CD14-positive monocyte (primary cell): ENCODE measurements around the gene HSBP1. TPM values are rescaled to one million over a fixed set of nuclear protein-coding genes. Genes with fewer than 3 reads are reported as not detected.

Source experiments
- DNase-seq, 3 donors: peaks; one replicate each; pipeline ENCODE4 v3.0.0-alpha.2; 2011 to 2022
- H2AFZ ChIP-seq: 2 replicates; pipeline ENCODE4 v1.6.0; 2012; ENCODE audit warnings: mild to moderate bottlenecking, low read depth, low read length, inconsistent platforms; ENCODE audit not compliant: insufficient read depth, poor library complexity, severe bottlenecking
- H3K27ac ChIP-seq, 2 donors: 1 replicate in 1 of 2; 2 replicates in 1 of 2; pipeline ENCODE4 v1.5.1; 2012 to 2013; ENCODE audit warnings: low read length in 2 of 2, control low read depth in 1 of 2, inconsistent platforms in 1 of 2, low read depth in 1 of 2, mild to moderate bottlenecking in 1 of 2
- H3K27me3 ChIP-seq, 2 donors: one replicate each; pipeline versions ENCODE4 v1.6.0 to v1.6.1; 2011 to 2013; ENCODE audit warnings: low read length in 2 of 2; ENCODE audit not compliant: control insufficient read depth in 2 of 2, insufficient read depth in 2 of 2
- H3K36me3 ChIP-seq, 2 donors: replicated peaks in 1 of 2; 1 replicate in 1 of 2; 2 replicates in 1 of 2; pipeline versions ENCODE4 v1.5.1 to v1.6.1; 2012 to 2013; ENCODE audit warnings: low read length in 2 of 2, control low read depth in 1 of 2, inconsistent platforms in 1 of 2, mild to moderate bottlenecking in 1 of 2; ENCODE audit not compliant: insufficient read depth in 2 of 2, control insufficient read depth in 1 of 2
- H3K4me1 ChIP-seq, 2 donors: 1 replicate in 1 of 2; 2 replicates in 1 of 2; pipeline versions ENCODE4 v1.5.1 to v1.6.1; 2012 to 2013; ENCODE audit warnings: low read length in 2 of 2, control low read depth in 1 of 2, inconsistent platforms in 1 of 2, mild to moderate bottlenecking in 1 of 2, moderate library complexity in 1 of 2; ENCODE audit not compliant: insufficient read depth in 2 of 2, control insufficient read depth in 1 of 2
- H3K4me2 ChIP-seq: replicated peaks from 2 replicates; pipeline ENCODE3; 2012; ENCODE audit warnings: low read length, moderate library complexity, mild to moderate bottlenecking; ENCODE audit not compliant: poor library complexity, severe bottlenecking; ENCODE audit errors: extremely low read depth
- H3K4me3 ChIP-seq, 3 experiments: fragments of 200-600 bp in 1 of 3; sonication (generic) in 1 of 3; replicated peaks in 1 of 3; 1 replicate in 2 of 3; 2 replicates in 1 of 3; pipeline ENCODE4 v1.5.1; 2011 to 2013; ENCODE audit warnings: low read length in 3 of 3, mild to moderate bottlenecking in 3 of 3, control low read depth in 2 of 3, low read depth in 2 of 3, inconsistent platforms in 1 of 3, moderate library complexity in 1 of 3
- H3K79me2 ChIP-seq: 2 replicates; pipeline ENCODE4 v1.6.0; 2012; ENCODE audit warnings: mild to moderate bottlenecking, control low read depth, inconsistent platforms, low read length, moderate library complexity; ENCODE audit not compliant: insufficient read depth
- H3K9ac ChIP-seq: 2 replicates; pipeline ENCODE4 v1.6.0; 2017; ENCODE audit warnings: low read length, mild to moderate bottlenecking; ENCODE audit not compliant: insufficient read depth, poor library complexity, severe bottlenecking
- H3K9me3 ChIP-seq, 2 donors: replicated peaks in 1 of 2; 1 replicate in 1 of 2; 2 replicates in 1 of 2; pipeline versions ENCODE4 v1.5.1 to v1.6.1; 2012 to 2013; ENCODE audit warnings: low read length in 2 of 2, control low read depth in 1 of 2; ENCODE audit not compliant: control insufficient read depth in 1 of 2, insufficient read depth in 1 of 2
- H4K20me1 ChIP-seq: 2 replicates; pipeline ENCODE4 v1.6.0; 2012; ENCODE audit warnings: mild to moderate bottlenecking, low read length, control low read depth, moderate library complexity; ENCODE audit not compliant: insufficient read depth
- H3K27ac Mint-ChIP-seq, 7 donors: one replicate each; pipeline ENCODE4 v1.8.0; 2020; ENCODE audit warnings: mild to moderate bottlenecking in 7 of 7, mixed read lengths in 7 of 7, moderate library complexity in 6 of 7, inconsistent platforms in 2 of 7
- H3K27me3 Mint-ChIP-seq, 3 donors: one replicate each; pipeline ENCODE4 v1.8.0; 2021 to 2022; ENCODE audit warnings: low read depth in 3 of 3, mild to moderate bottlenecking in 3 of 3, mixed read lengths in 3 of 3, moderate library complexity in 3 of 3, inconsistent platforms in 1 of 3
- H3K36me3 Mint-ChIP-seq, 2 donors: one replicate each; pipeline ENCODE4 v1.8.0; 2020; ENCODE audit warnings: mixed read lengths in 2 of 2, inconsistent platforms in 1 of 2, mild to moderate bottlenecking in 1 of 2
- H3K4me1 Mint-ChIP-seq: one replicate; pipeline ENCODE4 v1.8.0; 2020; ENCODE audit warnings: mild to moderate bottlenecking, mixed read lengths
- H3K4me3 Mint-ChIP-seq, 2 donors: one replicate each; pipeline ENCODE4 v1.8.0; 2020; ENCODE audit warnings: mild to moderate bottlenecking in 2 of 2, mixed read lengths in 2 of 2, moderate library complexity in 1 of 2
- H3K9me3 Mint-ChIP-seq, 7 donors: one replicate each; pipeline ENCODE4 v1.8.0; 2020 to 2022; ENCODE audit warnings: mixed read lengths in 7 of 7, mild to moderate bottlenecking in 6 of 7, moderate library complexity in 6 of 7, inconsistent platforms in 2 of 7
- CTCF ChIP-seq: fragments of 200-600 bp; IDR thresholded peaks from one replicate; pipeline ENCODE4 v1.8.0; 2022; ENCODE audit warnings: antibody characterized with exemption, mild to moderate bottlenecking
- WGBS: methylation state at CpG from one replicate; pipeline ENCODE4 v1.1.5; 2013; ENCODE audit warnings: missing lambda C conversion rate; ENCODE audit not compliant: insufficient coverage; 5-methylcytosine and 5-hydroxymethylcytosine counted together
- intact Hi-C, 2 donors: fragments of 100-400 bp; cut with micrococcal nuclease; formaldehyde crosslinking; loops; one replicate each; pipeline versions ENCODE4 v1.15.0 to v1.15.1; 2023
- polyA plus RNA-seq, 3 donors: library from polyadenylated mRNA; depleted of rRNA in 1 of 3; unstranded in 2 of 3; stranded (reverse) in 1 of 3; fragments of 300-500 nt in 2 of 3; fragments of >200 nt in 1 of 3; fragmentation: Illumina TruSeq in 2 of 3; gene quantifications; 1 replicate in 2 of 3; 2 replicates in 1 of 3; pipeline ENCODE4 v1.2.3, GENCODE V29; 2012 to 2021

Gene HSBP1
- polyA plus RNA-seq, 3 donors = 16.9 to 194 (median 178) TPM

GRCh38 chr16:83831456-83831987 is 23.7 kb downstream of the HSBP1 start:
- no peaks in the 10 kb centered on the region for H3K36me3 ChIP-seq
- no peaks in the 10 kb centered on the region for H3K79me2 ChIP-seq
- H3K27ac ChIP-seq = no peak overlapping the region
- 100% methylated on average over 1 of the region's 5 CpGs for WGBS
- no peak overlapping the region for H3K4me2 ChIP-seq
- no peaks in the 10 kb centered on the region for H4K20me1 ChIP-seq
- H3K4me3 ChIP-seq = no peak overlapping the region
- H3K27me3 Mint-ChIP-seq = peaks cover 0 to 5% (median 3%) of the 10 kb centered on the region in 3 donors
- H3K36me3 Mint-ChIP-seq = no peaks in the 10 kb centered on the region
- intact Hi-C loops = no loop called here
- H3K9me3 Mint-ChIP-seq = peaks cover 0 to 6% (median 0%) of the 10 kb centered on the region in 7 donors
- peaks cover 25% of the 10 kb centered on the region for H3K4me1 Mint-ChIP-seq
- H3K9me3 ChIP-seq = no peaks in the 10 kb centered on the region
- TF ChIP-seq CTCF = no peak
- H3K9ac ChIP-seq = no peak overlapping the region
- H3K4me3 Mint-ChIP-seq = no peak overlapping the region
- H3K27ac Mint-ChIP-seq = no peak overlapping the region
- peaks cover 9 to 25% of the 10 kb centered on the region in 2 donors for H3K4me1 ChIP-seq
- H3K27me3 ChIP-seq = no peaks in the 10 kb centered on the region
- no peak for DNase-seq
- H2AFZ ChIP-seq = no peak overlapping the region

- Mint-ChIP-seq H3K36me3 (no peaks in the 10 kb centered on the region), H3K27me3 (peaks cover 1 to 7% (median 6%) of the 10 kb centered on the region in 3 donors), H3K27ac (peak overlapping the region in 1 of 7 donors; percentile 42), H3K4me1 (peaks cover 26% of the 10 kb centered on the region), H3K4me3 (no peak overlapping the region), H3K9me3 (peaks cover 0 to 6% (median 0%) of the 10 kb centered on the region in 7 donors)
- no peaks in the 10 kb centered on the region for H4K20me1 ChIP-seq
- no peaks in the 10 kb centered on the region for H3K36me3 ChIP-seq
- H3K4me1 ChIP-seq = peaks cover 9 to 25% of the 10 kb centered on the region in 2 donors
- intact Hi-C loops = no loop called here
- H3K9ac ChIP-seq = no peak overlapping the region
- WGBS = 100% methylated on average over 1 of the region's 2 CpGs
- H2AFZ ChIP-seq = no peak overlapping the region
- no peak for TF ChIP-seq CTCF
- DNase-seq = no peak
- H3K4me3 ChIP-seq = no peak overlapping the region
- H3K9me3 ChIP-seq = no peaks in the 10 kb centered on the region
- H3K79me2 ChIP-seq = no peaks in the 10 kb centered on the region
- H3K27me3 ChIP-seq = no peaks in the 10 kb centered on the region
- no peak overlapping the region for H3K27ac ChIP-seq
- no peak overlapping the region for H3K4me2 ChIP-seq
Measured at GRCh38 chr16:83833921-83834320, 26.1 kb downstream of the HSBP1 start.
